CD14-positive monocyte (primary cell): ENCODE data around the gene ROR1. TPM values are rescaled to one million over a fixed set of nuclear protein-coding genes. Genes with fewer than 3 reads are reported as not detected.

ENCODE experiments used
- DNase-seq, 3 donors: peaks; one replicate each; pipeline ENCODE4 v3.0.0-alpha.2; 2011 to 2022
- H2AFZ ChIP-seq: 2 replicates; pipeline ENCODE4 v1.6.0; 2012; ENCODE audit warnings: mild to moderate bottlenecking, low read depth, low read length, inconsistent platforms; ENCODE audit not compliant: insufficient read depth, poor library complexity, severe bottlenecking
- H3K27ac ChIP-seq, 2 donors: 1 replicate in 1 of 2; 2 replicates in 1 of 2; pipeline ENCODE4 v1.5.1; 2012 to 2013; ENCODE audit warnings: low read length in 2 of 2, control low read depth in 1 of 2, inconsistent platforms in 1 of 2, low read depth in 1 of 2, mild to moderate bottlenecking in 1 of 2
- H3K27me3 ChIP-seq, 2 donors: one replicate each; pipeline versions ENCODE4 v1.6.0 to v1.6.1; 2011 to 2013; ENCODE audit warnings: low read length in 2 of 2; ENCODE audit not compliant: control insufficient read depth in 2 of 2, insufficient read depth in 2 of 2
- H3K36me3 ChIP-seq, 2 donors: replicated peaks in 1 of 2; 1 replicate in 1 of 2; 2 replicates in 1 of 2; pipeline versions ENCODE4 v1.5.1 to v1.6.1; 2012 to 2013; ENCODE audit warnings: low read length in 2 of 2, control low read depth in 1 of 2, inconsistent platforms in 1 of 2, mild to moderate bottlenecking in 1 of 2; ENCODE audit not compliant: insufficient read depth in 2 of 2, control insufficient read depth in 1 of 2
- H3K4me1 ChIP-seq, 2 donors: 1 replicate in 1 of 2; 2 replicates in 1 of 2; pipeline versions ENCODE4 v1.5.1 to v1.6.1; 2012 to 2013; ENCODE audit warnings: low read length in 2 of 2, control low read depth in 1 of 2, inconsistent platforms in 1 of 2, mild to moderate bottlenecking in 1 of 2, moderate library complexity in 1 of 2; ENCODE audit not compliant: insufficient read depth in 2 of 2, control insufficient read depth in 1 of 2
- H3K4me2 ChIP-seq: replicated peaks from 2 replicates; pipeline ENCODE3; 2012; ENCODE audit warnings: low read length, moderate library complexity, mild to moderate bottlenecking; ENCODE audit not compliant: poor library complexity, severe bottlenecking; ENCODE audit errors: extremely low read depth
- H3K4me3 ChIP-seq, 3 experiments: fragments of 200-600 bp in 1 of 3; sonication (generic) in 1 of 3; replicated peaks in 1 of 3; 1 replicate in 2 of 3; 2 replicates in 1 of 3; pipeline ENCODE4 v1.5.1; 2011 to 2013; ENCODE audit warnings: low read length in 3 of 3, mild to moderate bottlenecking in 3 of 3, control low read depth in 2 of 3, low read depth in 2 of 3, inconsistent platforms in 1 of 3, moderate library complexity in 1 of 3
- H3K79me2 ChIP-seq: 2 replicates; pipeline ENCODE4 v1.6.0; 2012; ENCODE audit warnings: mild to moderate bottlenecking, control low read depth, inconsistent platforms, low read length, moderate library complexity; ENCODE audit not compliant: insufficient read depth
- H3K9ac ChIP-seq: 2 replicates; pipeline ENCODE4 v1.6.0; 2017; ENCODE audit warnings: low read length, mild to moderate bottlenecking; ENCODE audit not compliant: insufficient read depth, poor library complexity, severe bottlenecking
- H3K9me3 ChIP-seq, 2 donors: replicated peaks in 1 of 2; 1 replicate in 1 of 2; 2 replicates in 1 of 2; pipeline versions ENCODE4 v1.5.1 to v1.6.1; 2012 to 2013; ENCODE audit warnings: low read length in 2 of 2, control low read depth in 1 of 2; ENCODE audit not compliant: control insufficient read depth in 1 of 2, insufficient read depth in 1 of 2
- H4K20me1 ChIP-seq: 2 replicates; pipeline ENCODE4 v1.6.0; 2012; ENCODE audit warnings: mild to moderate bottlenecking, low read length, control low read depth, moderate library complexity; ENCODE audit not compliant: insufficient read depth
- H3K27ac Mint-ChIP-seq, 7 donors: one replicate each; pipeline ENCODE4 v1.8.0; 2020; ENCODE audit warnings: mild to moderate bottlenecking in 7 of 7, mixed read lengths in 7 of 7, moderate library complexity in 6 of 7, inconsistent platforms in 2 of 7
- H3K27me3 Mint-ChIP-seq, 3 donors: one replicate each; pipeline ENCODE4 v1.8.0; 2021 to 2022; ENCODE audit warnings: low read depth in 3 of 3, mild to moderate bottlenecking in 3 of 3, mixed read lengths in 3 of 3, moderate library complexity in 3 of 3, inconsistent platforms in 1 of 3
- H3K36me3 Mint-ChIP-seq, 2 donors: one replicate each; pipeline ENCODE4 v1.8.0; 2020; ENCODE audit warnings: mixed read lengths in 2 of 2, inconsistent platforms in 1 of 2, mild to moderate bottlenecking in 1 of 2
- H3K4me1 Mint-ChIP-seq: one replicate; pipeline ENCODE4 v1.8.0; 2020; ENCODE audit warnings: mild to moderate bottlenecking, mixed read lengths
- H3K4me3 Mint-ChIP-seq, 2 donors: one replicate each; pipeline ENCODE4 v1.8.0; 2020; ENCODE audit warnings: mild to moderate bottlenecking in 2 of 2, mixed read lengths in 2 of 2, moderate library complexity in 1 of 2
- H3K9me3 Mint-ChIP-seq, 7 donors: one replicate each; pipeline ENCODE4 v1.8.0; 2020 to 2022; ENCODE audit warnings: mixed read lengths in 7 of 7, mild to moderate bottlenecking in 6 of 7, moderate library complexity in 6 of 7, inconsistent platforms in 2 of 7
- WGBS: methylation state at CpG from one replicate; pipeline ENCODE4 v1.1.5; 2013; ENCODE audit warnings: missing lambda C conversion rate; ENCODE audit not compliant: insufficient coverage; 5-methylcytosine and 5-hydroxymethylcytosine counted together
- intact Hi-C, 2 donors: fragments of 100-400 bp; cut with micrococcal nuclease; formaldehyde crosslinking; loops; one replicate each; pipeline versions ENCODE4 v1.15.0 to v1.15.1; 2023
- polyA plus RNA-seq, 3 donors: library from polyadenylated mRNA; depleted of rRNA in 1 of 3; unstranded in 2 of 3; stranded (reverse) in 1 of 3; fragments of 300-500 nt in 2 of 3; fragments of >200 nt in 1 of 3; fragmentation: Illumina TruSeq in 2 of 3; gene quantifications; 1 replicate in 2 of 3; 2 replicates in 1 of 3; pipeline ENCODE4 v1.2.3, GENCODE V29; 2012 to 2021
- TF ChIP-seq, protein P1 (sequence below): fragments of 200-600 bp; IDR thresholded peaks from one replicate; pipeline ENCODE4 v1.8.0; 2022; ENCODE audit warnings: antibody characterized with exemption, mild to moderate bottlenecking

The ROR1 gene
- polyA plus RNA-seq, 3 donors, result not detected

GRCh38 chr1:63866084-63866483, 92.3 kb downstream of the ROR1 start:
- Histone ChIP-seq H3K9ac (no peak overlapping the region), H3K9me3 (no peaks in the 10 kb centered on the region), H4K20me1 (no peaks in the 10 kb centered on the region), H3K4me2 (no peak overlapping the region), H3K27ac (no peak overlapping the region), H3K36me3 (no peaks in the 10 kb centered on the region), H3K79me2 (no peaks in the 10 kb centered on the region), H3K4me3 (no peak overlapping the region), H3K4me1 (no peaks in the 10 kb centered on the region), H2AFZ (no peak overlapping the region), H3K27me3 (no peaks in the 10 kb centered on the region)
- peaks cover 0 to 3% (median 0%) of the 10 kb centered on the region in 3 donors for H3K27me3 Mint-ChIP-seq
- H3K4me1 Mint-ChIP-seq, result no peaks in the 10 kb centered on the region
- H3K36me3 Mint-ChIP-seq, result no peaks in the 10 kb centered on the region
- WGBS, result no CpG with 5 or more reads among the region's 3 CpGs
- intact Hi-C loops, result no loop called here
- H3K9me3 Mint-ChIP-seq, result no peaks in the 10 kb centered on the region
- H3K27ac Mint-ChIP-seq, result no peak overlapping the region
- TF ChIP-seq, protein P1, sequence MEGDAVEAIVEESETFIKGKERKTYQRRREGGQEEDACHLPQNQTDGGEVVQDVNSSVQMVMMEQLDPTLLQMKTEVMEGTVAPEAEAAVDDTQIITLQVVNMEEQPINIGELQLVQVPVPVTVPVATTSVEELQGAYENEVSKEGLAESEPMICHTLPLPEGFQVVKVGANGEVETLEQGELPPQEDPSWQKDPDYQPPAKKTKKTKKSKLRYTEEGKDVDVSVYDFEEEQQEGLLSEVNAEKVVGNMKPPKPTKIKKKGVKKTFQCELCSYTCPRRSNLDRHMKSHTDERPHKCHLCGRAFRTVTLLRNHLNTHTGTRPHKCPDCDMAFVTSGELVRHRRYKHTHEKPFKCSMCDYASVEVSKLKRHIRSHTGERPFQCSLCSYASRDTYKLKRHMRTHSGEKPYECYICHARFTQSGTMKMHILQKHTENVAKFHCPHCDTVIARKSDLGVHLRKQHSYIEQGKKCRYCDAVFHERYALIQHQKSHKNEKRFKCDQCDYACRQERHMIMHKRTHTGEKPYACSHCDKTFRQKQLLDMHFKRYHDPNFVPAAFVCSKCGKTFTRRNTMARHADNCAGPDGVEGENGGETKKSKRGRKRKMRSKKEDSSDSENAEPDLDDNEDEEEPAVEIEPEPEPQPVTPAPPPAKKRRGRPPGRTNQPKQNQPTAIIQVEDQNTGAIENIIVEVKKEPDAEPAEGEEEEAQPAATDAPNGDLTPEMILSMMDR, result no peak
- H3K4me3 Mint-ChIP-seq, result no peak overlapping the region
- DNase-seq, result no peak

DNA sequence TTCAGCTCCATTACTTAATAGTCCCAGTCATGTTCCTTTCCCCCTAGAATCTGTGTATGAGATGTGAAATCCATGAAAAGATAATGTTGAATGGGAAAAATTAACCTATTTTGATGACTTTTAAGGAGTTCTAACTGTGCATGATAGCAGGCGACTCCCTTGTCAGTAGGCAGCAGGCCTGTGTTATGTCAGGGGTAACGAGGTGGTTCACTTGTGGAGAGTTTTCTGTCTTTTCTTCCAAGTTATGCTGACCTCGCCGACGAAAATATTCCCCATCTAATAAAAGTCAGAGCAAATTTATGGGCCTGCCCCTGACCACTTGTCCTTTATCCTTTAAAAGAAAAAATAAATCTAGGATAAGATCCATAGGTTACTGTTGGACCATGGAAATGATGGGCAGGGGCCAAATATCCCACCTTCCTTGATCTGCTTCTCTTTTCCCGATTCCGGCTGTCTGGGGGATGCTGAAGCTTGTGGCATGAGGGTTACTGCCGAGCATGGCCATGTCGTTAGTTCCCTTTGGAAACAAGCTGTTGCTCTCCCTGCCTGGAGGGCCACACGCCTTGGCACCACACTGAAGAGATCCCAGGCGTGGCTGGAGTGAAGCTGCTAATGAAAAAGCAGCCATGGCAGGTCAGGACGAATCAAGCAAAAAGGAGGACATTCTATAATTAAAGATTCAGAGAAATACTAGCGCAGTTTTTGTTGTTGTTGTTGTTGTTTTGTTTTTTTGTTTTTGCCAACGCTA, 93.8 kb downstream of the ROR1 start:
- Histone ChIP-seq H3K79me2 (no peaks in the 10 kb centered on the region), H3K36me3 (no peaks in the 10 kb centered on the region), H3K9ac (no peak overlapping the region), H3K9me3 (no peaks in the 10 kb centered on the region), H3K27me3 (no peaks in the 10 kb centered on the region), H3K4me2 (no peak overlapping the region), H3K4me3 (no peak overlapping the region), H3K27ac (no peak overlapping the region), H4K20me1 (no peaks in the 10 kb centered on the region), H3K4me1 (no peaks in the 10 kb centered on the region), H2AFZ (no peak overlapping the region)
- Mint-ChIP-seq H3K27ac (no peak overlapping the region), H3K9me3 (no peaks in the 10 kb centered on the region), H3K36me3 (no peaks in the 10 kb centered on the region), H3K4me3 (no peak overlapping the region), H3K27me3 (peaks cover 0 to 3% (median 0%) of the 10 kb centered on the region in 3 donors), H3K4me1 (no peaks in the 10 kb centered on the region)
- DNase-seq, result no peak
- WGBS, result 93% methylated on average over 7 of the region's 14 CpGs
- TF ChIP-seq, protein P1, result no peak
- intact Hi-C loops, result no loop called here
